GM12874 (cell line): Measurements from ENCODE around the gene GADD45B.

Experiments
- CTCF ChIP-seq: IDR thresholded peaks from 2 replicates; pipeline ENCODE4 v1.5.1; 2011; ENCODE audit warnings: low read depth, mild to moderate bottlenecking, control low read depth, low read length, moderate library complexity; ENCODE audit not compliant: insufficient read depth

The GADD45B gene

GRCh38 chr19:2438178-2438577, 37.7 kb upstream of the GADD45B start:
- no peak for TF ChIP-seq CTCF

- TF ChIP-seq CTCF: no peak
Observed at GRCh38 chr19:2440515-2440914, 35.4 kb upstream of the GADD45B start.

- no peak for TF ChIP-seq CTCF
Observed at GRCh38 chr19:2441096-2441752, 34.7 kb upstream of the GADD45B start.

GRCh38 chr19:2443116-2443784, 32.7 kb upstream of the GADD45B start:
- no peak for TF ChIP-seq CTCF

- TF ChIP-seq CTCF: no peak
Observed at GRCh38 chr19:2443785-2444182, 32.1 kb upstream of the GADD45B start.

- TF ChIP-seq CTCF: no peak
Observed at GRCh38 chr19:2444251-2445002, 31.5 kb upstream of the GADD45B start.

- TF ChIP-seq CTCF: no peak
Observed at GRCh38 chr19:2446381-2446780, 29.5 kb upstream of the GADD45B start.
